OCI-LY3 (cell line): ENCODE measurements around the gene IL1R1.

Experiments used
- H2AFZ ChIP-seq: fragments of 200-600, 300-600 bp; shearing (Covaris generic); 2 replicates; pipeline ENCODE4 v1.6.0; 2014; ENCODE audit warnings: antibody characterized with exemption, low read depth, low read length
- H3K27ac ChIP-seq: fragments of 200-600, 300-600 bp; sonication (generic); 2 replicates; pipeline ENCODE4 v1.5.1; 2014; ENCODE audit warnings: mild to moderate bottlenecking, low read length, moderate library complexity, mixed read lengths
- H3K27me3 ChIP-seq: fragments of 200-600, 300-600 bp; sonication (generic); 2 replicates; pipeline ENCODE4 v1.6.1; 2014; ENCODE audit warnings: low read depth, low read length, mixed read lengths
- H3K36me3 ChIP-seq: fragments of 200-600, 300-600 bp; sonication (generic); replicated peaks from 2 replicates; pipeline ENCODE3; 2014; ENCODE audit warnings: low read depth, low read length, mixed read lengths
- H3K4me1 ChIP-seq: fragments of 300-600, 200-600 bp; sonication (generic); 2 replicates; pipeline ENCODE4 v1.6.1; 2014; ENCODE audit warnings: low read length, mixed read lengths
- H3K4me2 ChIP-seq: fragments of 200-600, 300-600 bp; sonication (generic); 2 replicates; pipeline ENCODE4 v1.6.1; 2014; ENCODE audit warnings: low read length, mixed read lengths
- H3K4me3 ChIP-seq: fragments of 300-600, 200-600 bp; sonication (generic); 2 replicates; pipeline ENCODE4 v1.5.1; 2014; ENCODE audit warnings: antibody characterized with exemption, mild to moderate bottlenecking, low read length, moderate library complexity
- H3K79me2 ChIP-seq: fragments of 300-600, 200-600 bp; shearing (Covaris generic); 2 replicates; pipeline ENCODE4 v1.6.1; 2014; ENCODE audit warnings: mild to moderate bottlenecking, low read length, mixed read lengths
- H3K9ac ChIP-seq: fragments of 300-600, 200-600 bp; shearing (Covaris generic); 2 replicates; pipeline ENCODE4 v1.6.0; 2014; ENCODE audit warnings: mild to moderate bottlenecking, low read length, moderate library complexity
- H3K9me3 ChIP-seq: fragments of 200-600, 300-600 bp; shearing (Covaris generic); 2 replicates; pipeline ENCODE4 v1.6.1; 2014; ENCODE audit warnings: low read length, mixed read lengths; ENCODE audit not compliant: insufficient read depth
- H4K20me1 ChIP-seq: fragments of 200-600, 300-600 bp; sonication (generic); 2 replicates; pipeline ENCODE4 v1.6.1; 2016; ENCODE audit warnings: low read length, mixed read lengths; ENCODE audit not compliant: insufficient read depth
- EZH2phosphoT487 ChIP-seq: fragments of 200-600 bp; shearing (Covaris generic); IDR thresholded peaks from 2 replicates; pipeline ENCODE4 v1.6.1; 2018; ENCODE audit warnings: antibody characterized with exemption, mixed run types, low read depth
- TF ChIP-seq, protein P1 (sequence below): fragments of 200-600, 300-600 bp; sonication (generic); IDR thresholded peaks from 2 replicates; pipeline ENCODE4 v1.5.1; 2014; ENCODE audit warnings: antibody characterized with exemption, low read length, low read depth

The IL1R1 gene

DNA sequence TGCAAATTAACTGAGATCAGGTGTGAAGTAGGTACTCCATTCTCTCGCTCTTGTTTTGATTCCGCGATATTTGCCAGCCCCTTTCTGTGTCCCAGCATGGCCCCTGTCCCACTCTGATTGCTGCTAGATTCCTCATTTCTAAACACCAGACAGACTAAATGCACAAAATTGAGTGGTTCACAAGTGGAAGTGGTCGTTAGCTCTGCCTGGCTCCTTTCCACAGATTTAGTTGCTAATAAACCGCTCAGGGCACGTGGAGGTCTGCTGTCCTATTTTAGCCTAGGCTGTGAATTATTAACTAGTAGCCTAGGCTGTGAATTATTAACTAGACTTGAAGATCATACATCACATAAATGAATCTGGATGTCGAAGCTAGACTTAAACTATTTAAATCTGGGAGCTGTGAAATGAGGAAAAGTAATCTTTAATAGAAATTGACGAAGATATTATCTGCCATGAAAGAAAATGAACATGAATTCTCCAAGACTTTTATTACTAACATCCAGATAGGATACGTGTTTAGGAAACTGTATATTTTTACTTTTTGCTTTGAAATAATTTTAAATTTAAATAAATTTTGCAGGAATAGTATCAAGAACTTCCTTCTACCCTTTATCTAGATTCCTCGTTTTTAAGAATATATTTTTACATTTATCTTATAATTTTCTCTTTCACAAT, 48.0 kb downstream of the IL1R1 start:
- H2AFZ ChIP-seq: no peak overlapping the region
- no peaks in the 10 kb centered on the region for H3K9me3 ChIP-seq
- peaks cover 5% of the 10 kb centered on the region; the same call in 1 of the 2 replicates for H3K27me3 ChIP-seq
- H3K4me1 ChIP-seq: no peaks in the 10 kb centered on the region
- TF ChIP-seq EZH2phosphoT487: no peak
- TF ChIP-seq, protein P1, sequence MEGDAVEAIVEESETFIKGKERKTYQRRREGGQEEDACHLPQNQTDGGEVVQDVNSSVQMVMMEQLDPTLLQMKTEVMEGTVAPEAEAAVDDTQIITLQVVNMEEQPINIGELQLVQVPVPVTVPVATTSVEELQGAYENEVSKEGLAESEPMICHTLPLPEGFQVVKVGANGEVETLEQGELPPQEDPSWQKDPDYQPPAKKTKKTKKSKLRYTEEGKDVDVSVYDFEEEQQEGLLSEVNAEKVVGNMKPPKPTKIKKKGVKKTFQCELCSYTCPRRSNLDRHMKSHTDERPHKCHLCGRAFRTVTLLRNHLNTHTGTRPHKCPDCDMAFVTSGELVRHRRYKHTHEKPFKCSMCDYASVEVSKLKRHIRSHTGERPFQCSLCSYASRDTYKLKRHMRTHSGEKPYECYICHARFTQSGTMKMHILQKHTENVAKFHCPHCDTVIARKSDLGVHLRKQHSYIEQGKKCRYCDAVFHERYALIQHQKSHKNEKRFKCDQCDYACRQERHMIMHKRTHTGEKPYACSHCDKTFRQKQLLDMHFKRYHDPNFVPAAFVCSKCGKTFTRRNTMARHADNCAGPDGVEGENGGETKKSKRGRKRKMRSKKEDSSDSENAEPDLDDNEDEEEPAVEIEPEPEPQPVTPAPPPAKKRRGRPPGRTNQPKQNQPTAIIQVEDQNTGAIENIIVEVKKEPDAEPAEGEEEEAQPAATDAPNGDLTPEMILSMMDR: no peak
- no peaks in the 10 kb centered on the region for H3K79me2 ChIP-seq
- H3K27ac ChIP-seq: no peak overlapping the region
- H3K36me3 ChIP-seq: no peaks in the 10 kb centered on the region
- H4K20me1 ChIP-seq: no peaks in the 10 kb centered on the region
- H3K4me3 ChIP-seq: no peak overlapping the region
- no peak overlapping the region for H3K4me2 ChIP-seq
- no peak overlapping the region for H3K9ac ChIP-seq

DNA sequence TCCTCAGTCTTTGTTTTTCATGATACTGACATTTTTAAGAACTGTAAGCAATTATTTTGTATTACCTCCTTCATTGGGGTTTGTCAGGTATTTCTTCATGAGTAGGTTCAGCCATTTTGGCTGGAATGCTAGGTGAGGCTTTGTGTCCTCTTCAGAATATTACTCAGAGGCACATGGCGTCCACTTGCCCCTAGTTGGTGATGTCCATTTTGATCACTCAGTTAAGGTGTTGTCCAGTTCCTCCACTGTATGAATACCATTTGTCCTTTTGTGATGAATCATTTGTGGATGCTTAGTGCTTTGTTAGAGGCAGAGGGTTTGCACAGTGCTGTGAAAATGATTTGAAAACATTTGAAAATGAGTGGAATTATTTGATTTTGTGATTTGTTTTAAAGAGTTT, 49.0 kb downstream of the IL1R1 start:
- Histone ChIP-seq H4K20me1 (no peaks in the 10 kb centered on the region), H3K36me3 (no peaks in the 10 kb centered on the region), H3K79me2 (no peaks in the 10 kb centered on the region), H3K27ac (no peak overlapping the region), H2AFZ (no peak overlapping the region), H3K4me1 (no peaks in the 10 kb centered on the region), H3K9me3 (no peaks in the 10 kb centered on the region), H3K4me2 (no peak overlapping the region), H3K9ac (no peak overlapping the region), H3K27me3 (peaks cover 5% of the 10 kb centered on the region; the same call in 1 of the 2 replicates), H3K4me3 (no peak overlapping the region)
- TF ChIP-seq, protein P1: no peak
- TF ChIP-seq EZH2phosphoT487: no peak

DNA sequence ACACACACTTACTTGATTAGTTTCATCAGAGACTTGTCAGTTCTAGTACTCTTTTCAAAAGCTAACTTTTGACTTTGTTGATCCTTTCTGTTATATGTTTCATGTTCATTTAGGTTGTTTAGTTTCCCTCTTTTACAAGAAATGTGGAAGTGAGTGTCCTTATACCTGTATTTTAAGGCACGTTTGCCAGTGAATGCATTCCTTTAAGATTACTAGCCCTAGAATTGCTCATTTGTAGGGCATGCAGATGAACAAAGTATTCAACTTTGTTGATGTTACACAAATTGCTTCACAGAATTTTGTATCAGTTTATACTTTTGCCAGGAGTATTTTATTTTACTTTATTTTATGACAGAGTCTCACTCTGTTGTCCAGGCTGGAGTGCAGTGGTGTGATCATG, 50.5 kb downstream of the IL1R1 start:
- H2AFZ ChIP-seq: no peak overlapping the region
- no peaks in the 10 kb centered on the region for H3K79me2 ChIP-seq
- H3K4me2 ChIP-seq: no peak overlapping the region
- peaks cover 5% of the 10 kb centered on the region; the same call in 1 of the 2 replicates for H3K27me3 ChIP-seq
- no peaks in the 10 kb centered on the region for H3K9me3 ChIP-seq
- no peak overlapping the region for H3K9ac ChIP-seq
- no peaks in the 10 kb centered on the region for H3K4me1 ChIP-seq
- TF ChIP-seq EZH2phosphoT487: no peak
- TF ChIP-seq, protein P1: no peak
- H4K20me1 ChIP-seq: no peaks in the 10 kb centered on the region
- no peaks in the 10 kb centered on the region for H3K36me3 ChIP-seq
- H3K4me3 ChIP-seq: no peak overlapping the region
- H3K27ac ChIP-seq: no peak overlapping the region

DNA sequence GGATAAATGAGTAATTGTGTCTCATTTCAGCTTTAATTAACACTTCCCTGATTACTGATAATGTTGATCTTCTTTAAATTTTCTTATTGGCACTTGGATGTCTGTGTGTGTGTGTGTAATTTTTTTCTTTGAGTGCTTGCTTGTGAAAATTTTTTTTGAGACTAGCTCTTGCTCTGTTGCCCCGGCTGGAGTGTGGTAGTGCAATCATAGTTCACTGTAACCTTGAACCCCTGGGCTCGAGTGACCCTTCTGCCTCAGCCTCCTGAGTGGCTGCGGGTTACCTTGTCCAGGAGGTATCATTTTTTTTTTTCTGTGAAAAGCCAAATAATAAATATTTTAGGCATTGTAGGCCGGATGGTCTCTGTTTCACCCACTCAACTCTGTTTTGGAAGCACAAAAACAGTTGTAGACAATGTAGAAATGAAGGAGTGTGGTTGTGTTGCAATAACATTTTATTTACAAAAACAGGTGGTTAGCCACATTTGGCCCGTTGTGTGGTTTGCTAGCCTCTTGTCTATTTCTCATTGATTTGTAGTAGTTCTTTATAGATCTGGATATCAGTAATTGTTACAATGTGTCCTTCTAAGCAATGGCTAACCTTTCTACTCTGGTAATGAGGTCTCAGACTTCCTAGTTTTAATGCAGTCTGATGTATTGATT, 52.2 kb downstream of the IL1R1 start:
- H3K79me2 ChIP-seq: no peaks in the 10 kb centered on the region
- no peaks in the 10 kb centered on the region for H3K9me3 ChIP-seq
- no peaks in the 10 kb centered on the region for H3K4me1 ChIP-seq
- no peak overlapping the region for H3K9ac ChIP-seq
- H2AFZ ChIP-seq: no peak overlapping the region
- H3K4me2 ChIP-seq: no peak overlapping the region
- no peak overlapping the region for H3K27ac ChIP-seq
- H3K27me3 ChIP-seq: peaks cover 10% of the 10 kb centered on the region; the same call in 1 of the 2 replicates
- H4K20me1 ChIP-seq: no peaks in the 10 kb centered on the region
- H3K4me3 ChIP-seq: no peak overlapping the region
- TF ChIP-seq, protein P1: no peak
- no peak for TF ChIP-seq EZH2phosphoT487
- H3K36me3 ChIP-seq: no peaks in the 10 kb centered on the region
